Panc1 (cell line): ENCODE data around the gene TRPM6.

Experiments used
- CTCF ChIP-seq: fragments of 450-650 bp; IDR thresholded peaks from 2 replicates; pipeline ENCODE4 v1.5.1; 2017; ENCODE audit warnings: mild to moderate bottlenecking
- POLR2AphosphoS5 ChIP-seq: IDR thresholded peaks from 2 replicates; pipeline ENCODE4 v1.6.1; 2012; ENCODE audit warnings: mild to moderate bottlenecking, low read depth, low read length, moderate library complexity
- REST ChIP-seq, 2 experiments: IDR thresholded peaks; 2 replicates each; pipeline ENCODE4 v1.6.1; 2011 to 2012; ENCODE audit warnings: low read depth in 2 of 2, control low read depth in 1 of 2, low read length in 1 of 2, mild to moderate bottlenecking in 1 of 2, moderate library complexity in 1 of 2; ENCODE audit not compliant: insufficient read depth in 1 of 2

- TF ChIP-seq CTCF, result no peak
- TF ChIP-seq POLR2AphosphoS5, result no peak
- no peak for TF ChIP-seq REST (IDR thresholded peaks at IDR 0.05; ENCODE audit: insufficient read depth in 1 of 2, low read depth in 2 of 2, low read length in 1 of 2)
Observed at GRCh38 chr9:74872619-74873233, 15.0 kb downstream of the TRPM6 start.
